Measurements from ENCODE around the gene GNPDA2. TPM values are rescaled to one million over a fixed set of nuclear protein-coding genes. Genes with fewer than 3 reads are reported as not detected.

The GNPDA2 gene
- total and polyA plus RNA-seq, 2 of the 8 experiments (the other 6 are each of a cell fraction or from before 2014, with no cell fraction given): 3.0 to 4.8 TPM

DNA sequence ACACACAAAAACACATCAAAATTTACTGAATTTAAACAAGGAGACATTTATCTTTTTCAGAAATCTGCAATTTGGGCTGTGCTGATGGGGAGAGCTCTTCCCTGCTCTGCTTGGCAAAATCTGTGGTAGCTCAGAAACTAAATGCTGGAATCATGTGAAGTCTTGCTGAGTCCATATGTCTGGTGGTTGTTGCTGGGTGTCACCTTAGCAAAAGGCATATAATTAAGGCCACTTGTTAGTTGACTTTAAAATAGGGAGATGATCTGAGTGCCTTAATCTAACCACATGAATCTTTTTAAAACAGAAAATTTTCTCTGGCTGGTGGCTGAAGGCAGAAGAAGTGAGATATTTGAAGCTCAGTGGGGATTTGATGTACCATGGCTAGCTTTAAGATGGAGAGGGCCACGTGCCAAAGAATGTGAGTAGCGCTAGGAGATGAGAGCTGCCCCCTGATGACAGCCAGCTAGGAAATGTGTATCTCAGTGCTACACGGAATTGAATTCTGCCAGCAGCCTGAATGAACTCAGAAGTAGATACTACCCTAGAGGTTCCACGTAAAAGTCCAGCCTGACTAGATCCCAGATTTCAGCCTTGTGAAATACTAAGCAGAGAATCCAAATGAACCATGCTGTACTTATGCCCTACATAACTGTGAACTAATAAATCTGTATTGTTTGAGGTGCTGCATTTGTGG, 55.7 kb downstream of the GNPDA2 start:
- H2AFZ ChIP-seq (ENCODE audit: low read length): no peak overlapping the region
- no peak overlapping the region for H2BK120ac ChIP-seq (replicated peaks; ENCODE audit: low read depth, low read length)
- H3K18ac ChIP-seq (ENCODE audit: extremely low read depth, low read length): no peak overlapping the region
- H3K23ac ChIP-seq (ENCODE audit: insufficient read length): no peak overlapping the region
- H4K5ac ChIP-seq (ENCODE audit: insufficient read length, low read depth, low read length): no peak overlapping the region
- H3K79me2 ChIP-seq (ENCODE audit: control insufficient read depth in 1 of 2, insufficient read depth in 2 of 2, low read length in 2 of 2): no peaks in the 10 kb centered on the region
- no peaks in the 10 kb centered on the region for H3K9me3 ChIP-seq (ENCODE audit: insufficient read depth in 2 of 2, low read depth in 1 of 2, low read length in 1 of 2)
- H3K36me3 ChIP-seq (ENCODE audit: control insufficient read depth in 2 of 4, insufficient read depth in 4 of 4, low read length in 3 of 4): no peaks in the 10 kb centered on the region
- H3K4me3 ChIP-seq (ENCODE audit: extremely low read depth in 1 of 4, insufficient read depth in 2 of 4, low read depth in 3 of 4, low read length in 4 of 4): no peak overlapping the region
- no peaks in the 10 kb centered on the region for H4K20me1 ChIP-seq (replicated peaks in 1 of 2; ENCODE audit: control insufficient read depth in 1 of 2, insufficient read depth in 2 of 2, low read length in 2 of 2)
- no peak overlapping the region for H3K4me2 ChIP-seq (ENCODE audit: insufficient read depth in 1 of 2, low read depth in 2 of 2, low read length in 2 of 2)
- 84% methylated on average over 4 of the region's 4 CpGs; no CpG with 5 or more reads in 1 of the 2 experiments for WGBS, 2 experiments (ENCODE audit: extremely low coverage in 1 of 2, insufficient coverage in 1 of 2, insufficient read length in 1 of 2, insufficient replicate concordance in 2 of 2, low coverage in 1 of 2, low lambda C conversion rate in 2 of 2, missing lambda C conversion rate in 1 of 2)
- H3K14ac ChIP-seq (ENCODE audit: insufficient read length): no peak overlapping the region
- H4K91ac ChIP-seq (replicated peaks; ENCODE audit: insufficient read length, low read length): no peak overlapping the region
- ChIA-PET CTCF (ENCODE audit: partially characterized antibody) (no interaction called here), POLR2A (ENCODE audit: partially characterized antibody) (interaction anchor here (3.6 kb wide), 1 partner anchor 8 kb away, joined by 15 read pairs; the partner anchor contains the start of gene GUF1)
- no peak overlapping the region for H2BK15ac ChIP-seq (ENCODE audit: low read length)
- H3K79me1 ChIP-seq (ENCODE audit: low read depth, low read length): no peaks in the 10 kb centered on the region
- H3K27ac ChIP-seq (ENCODE audit: low read depth, low read length): no peak overlapping the region
- no peak overlapping the region for H4K8ac ChIP-seq (ENCODE audit: extremely low read depth, insufficient read depth, low read length)
- H3K9ac ChIP-seq (replicated peaks in 1 of 4; ENCODE audit: extremely low read depth in 1 of 4, low read depth in 3 of 4, low read length in 3 of 4): no peak overlapping the region
- H3K23me2 ChIP-seq (ENCODE audit: low read depth, low read length): no peaks in the 10 kb centered on the region
- H3K27me3 ChIP-seq (replicated peaks in 1 of 4; ENCODE audit: control insufficient read depth in 3 of 4, extremely low read depth in 1 of 4, insufficient read depth in 3 of 4, low read length in 3 of 4): no peaks in the 10 kb centered on the region
- no peaks in the 10 kb centered on the region for H3K4me1 ChIP-seq (replicated peaks in 1 of 4; ENCODE audit: control insufficient read depth in 3 of 4, insufficient read depth in 4 of 4, low read length in 3 of 4)
- no peak overlapping the region for H2AK5ac ChIP-seq (ENCODE audit: low read depth, low read length)
- H2BK5ac ChIP-seq (ENCODE audit: low read depth, low read length): no peak overlapping the region
- no peak overlapping the region for H2BK20ac ChIP-seq (ENCODE audit: low read length)
- DNase-seq (ENCODE audit: low read depth in 1 of 2, low spot score in 2 of 2) (no peak), FAIRE-seq (no peak)
- no peak overlapping the region for H3K4ac ChIP-seq (replicated peaks; ENCODE audit: insufficient read length, low read depth, low read length)
- no peak overlapping the region for H3K56ac ChIP-seq (replicated peaks; ENCODE audit: insufficient read length, low read depth, low read length)
- TF ChIP-seq MAFK (IDR thresholded peaks at IDR 0.05; ENCODE audit: low read depth, low read length) (no peak), JUN (IDR thresholded peaks at IDR 0.05; ENCODE audit: low read depth, low read length) (no peak), RNF2 (IDR thresholded peaks at IDR 0.05; ENCODE audit: borderline replicate concordance, low read depth, low read length, missing control alignments, poor library complexity, severe bottlenecking) (no peak), RXRA (IDR thresholded peaks at IDR 0.05; ENCODE audit: insufficient read depth, low read depth, low read length) (no peak)
- TF ChIP-seq, protein P1, sequence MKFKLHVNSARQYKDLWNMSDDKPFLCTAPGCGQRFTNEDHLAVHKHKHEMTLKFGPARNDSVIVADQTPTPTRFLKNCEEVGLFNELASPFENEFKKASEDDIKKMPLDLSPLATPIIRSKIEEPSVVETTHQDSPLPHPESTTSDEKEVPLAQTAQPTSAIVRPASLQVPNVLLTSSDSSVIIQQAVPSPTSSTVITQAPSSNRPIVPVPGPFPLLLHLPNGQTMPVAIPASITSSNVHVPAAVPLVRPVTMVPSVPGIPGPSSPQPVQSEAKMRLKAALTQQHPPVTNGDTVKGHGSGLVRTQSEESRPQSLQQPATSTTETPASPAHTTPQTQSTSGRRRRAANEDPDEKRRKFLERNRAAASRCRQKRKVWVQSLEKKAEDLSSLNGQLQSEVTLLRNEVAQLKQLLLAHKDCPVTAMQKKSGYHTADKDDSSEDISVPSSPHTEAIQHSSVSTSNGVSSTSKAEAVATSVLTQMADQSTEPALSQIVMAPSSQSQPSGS (IDR thresholded peaks at IDR 0.05; ENCODE audit: low read length): no peak
- no peak overlapping the region for H2BK12ac ChIP-seq (ENCODE audit: low read depth, low read length)
